CD4-positive, alpha-beta memory T cell (primary cell): ENCODE measurements around the gene FGF6. TPM values are rescaled to one million over a fixed set of nuclear protein-coding genes. Genes with fewer than 3 reads are reported as not detected.
A peak's percentile ranks its signal among the peaks of the same experiment; 100 is the strongest.

Source experiments
- CTCF ChIA-PET: fragments of 350-600 bp; sonication (Branson Sonifier 250); formaldehyde crosslinking; loops from one replicate; lab custom pipeline; 2021; ENCODE audit warnings: inconsistent platforms; ENCODE audit not compliant: partially characterized antibody; lab: Charles Lee
- POLR2A ChIA-PET: fragments of 350-600 bp; sonication (Branson Sonifier 250); formaldehyde crosslinking; loops from one replicate; lab custom pipeline; 2021; ENCODE audit not compliant: partially characterized antibody; lab: Charles Lee
- DNase-seq, 5 donors: peaks; one replicate each; pipeline versions ENCODE4 v3.0.0 to v3.0.0-alpha.2; 2020 to 2022; ENCODE audit warnings: mixed read lengths in 1 of 5
- H3K27ac ChIP-seq: one replicate; pipeline ENCODE4 v1.7.0; 2013; ENCODE audit warnings: low read depth, low read length
- H3K27me3 ChIP-seq: 2 replicates; pipeline ENCODE4 v1.7.0; 2013; ENCODE audit warnings: mild to moderate bottlenecking, low read length, moderate library complexity; ENCODE audit not compliant: insufficient read depth
- H3K36me3 ChIP-seq: 2 replicates; pipeline ENCODE4 v1.7.0; 2013; ENCODE audit warnings: mild to moderate bottlenecking, low read length, moderate library complexity; ENCODE audit not compliant: insufficient read depth
- H3K4me1 ChIP-seq: 2 replicates; pipeline ENCODE4 v1.7.0; 2013; ENCODE audit warnings: mild to moderate bottlenecking, low read length, moderate library complexity; ENCODE audit not compliant: insufficient read depth
- H3K4me3 ChIP-seq, 2 donors: one replicate each; pipeline ENCODE4 v1.7.0; 2013; ENCODE audit warnings: low read length in 2 of 2, mild to moderate bottlenecking in 1 of 2
- H3K9me3 ChIP-seq, 2 donors: one replicate each; pipeline ENCODE4 v1.7.0; 2013; ENCODE audit warnings: low read length in 2 of 2, control low read depth in 1 of 2; ENCODE audit not compliant: control insufficient read depth in 1 of 2
- H3K27ac Mint-ChIP-seq, 7 donors: one replicate each; pipeline ENCODE4 v1.8.0; 2020 to 2021; ENCODE audit warnings: mixed read lengths in 7 of 7, mild to moderate bottlenecking in 6 of 7, inconsistent platforms in 3 of 7, moderate library complexity in 3 of 7
- H3K27me3 Mint-ChIP-seq, 2 donors: one replicate each; pipeline ENCODE4 v1.8.0; 2020 to 2021; ENCODE audit warnings: mixed read lengths in 2 of 2
- H3K36me3 Mint-ChIP-seq, 2 donors: one replicate each; pipeline ENCODE4 v1.8.0; 2020 to 2021; ENCODE audit warnings: mixed read lengths in 2 of 2, inconsistent platforms in 1 of 2, mild to moderate bottlenecking in 1 of 2
- H3K4me1 Mint-ChIP-seq, 4 donors: one replicate each; pipeline ENCODE4 v1.8.0; 2020 to 2021; ENCODE audit warnings: mixed read lengths in 4 of 4, mild to moderate bottlenecking in 1 of 4
- H3K4me3 Mint-ChIP-seq, 8 donors: one replicate each; pipeline ENCODE4 v1.8.0; 2020 to 2021; ENCODE audit warnings: mixed read lengths in 8 of 8, mild to moderate bottlenecking in 7 of 8, moderate library complexity in 6 of 8, inconsistent platforms in 3 of 8
- H3K9me3 Mint-ChIP-seq, 8 donors: one replicate each; pipeline ENCODE4 v1.8.0; 2020 to 2021; ENCODE audit warnings: mixed read lengths in 8 of 8, mild to moderate bottlenecking in 5 of 8, inconsistent platforms in 3 of 8, moderate library complexity in 1 of 8
- intact Hi-C: fragments of 100-400 bp; cut with micrococcal nuclease; formaldehyde crosslinking; loops from one replicate; pipeline ENCODE4 v1.15.1; 2023
- polyA plus RNA-seq, 2 donors: library from polyadenylated mRNA; unstranded; fragments of 300-500 nt; fragmentation: Illumina TruSeq; gene quantifications; one replicate each; pipeline ENCODE4 v1.2.3, GENCODE V29; 2021
- total RNA-seq, 2 experiments: library from RNA; stranded (reverse); gene quantifications; one replicate each; pipeline ENCODE4 v1.2.3, GENCODE V29; 2021

The FGF6 gene
- total and polyA plus RNA-seq, 4 experiments from 2014 or later, result not detected

GRCh38 chr12:4482936-4483335 is 37.3 kb upstream of the FGF6 start:
- H3K27ac ChIP-seq, result no peak overlapping the region
- H3K9me3 ChIP-seq, result peaks cover 0 to 5% of the 10 kb centered on the region in 2 donors
- ChIA-PET CTCF (interaction anchor here (1.4 kb wide), 1 partner anchor 63 kb away, joined by 3 read pairs; no protein-coding TSS in a partner anchor), POLR2A (no interaction called here)
- no peak overlapping the region for H3K4me3 ChIP-seq
- peaks cover 0 to 8% of the 10 kb centered on the region in 2 donors for H3K36me3 Mint-ChIP-seq
- peaks cover 0 to 1% (median 0%) of the 10 kb centered on the region in 4 donors for H3K4me1 Mint-ChIP-seq
- H3K9me3 Mint-ChIP-seq, result peaks cover 0 to 22% (median 16%) of the 10 kb centered on the region in 8 donors
- no peaks in the 10 kb centered on the region for H3K27me3 ChIP-seq
- no peak overlapping the region for H3K27ac Mint-ChIP-seq
- intact Hi-C loops, result no loop called here
- no peaks in the 10 kb centered on the region for H3K36me3 ChIP-seq
- H3K27me3 Mint-ChIP-seq, result peaks cover 0 to 3% of the 10 kb centered on the region in 2 donors
- no peaks in the 10 kb centered on the region for H3K4me1 ChIP-seq
- H3K4me3 Mint-ChIP-seq, result no peak overlapping the region
- no peak for DNase-seq

- Histone ChIP-seq H3K27ac (no peak overlapping the region), H3K36me3 (no peaks in the 10 kb centered on the region), H3K27me3 (no peaks in the 10 kb centered on the region), H3K9me3 (peaks cover 0 to 5% of the 10 kb centered on the region in 2 donors), H3K4me1 (no peaks in the 10 kb centered on the region), H3K4me3 (no peak overlapping the region)
- Mint-ChIP-seq H3K27ac (no peak overlapping the region), H3K27me3 (peaks cover 6 to 7% of the 10 kb centered on the region in 2 donors), H3K4me3 (no peak overlapping the region), H3K4me1 (no peaks in the 10 kb centered on the region), H3K9me3 (peaks cover 0 to 23% (median 18%) of the 10 kb centered on the region in 8 donors), H3K36me3 (peaks cover 0 to 8% of the 10 kb centered on the region in 2 donors)
- CTCF ChIA-PET, result no interaction called here
- POLR2A ChIA-PET, result no interaction called here
- no peak for DNase-seq
- intact Hi-C loops, result no loop called here
Measured at GRCh38 chr12:4478933-4479332, 33.3 kb upstream of the FGF6 start.

- no peaks in the 10 kb centered on the region for H3K4me1 Mint-ChIP-seq
- Histone ChIP-seq H3K27ac (no peak overlapping the region), H3K36me3 (no peaks in the 10 kb centered on the region), H3K9me3 (peaks cover 0 to 5% of the 10 kb centered on the region in 2 donors), H3K4me1 (no peaks in the 10 kb centered on the region), H3K27me3 (no peaks in the 10 kb centered on the region), H3K4me3 (no peak overlapping the region)
- ChIA-PET CTCF (no interaction called here), POLR2A (no interaction called here)
- H3K27ac Mint-ChIP-seq, result no peak overlapping the region
- peaks cover 7 to 10% of the 10 kb centered on the region in 2 donors for H3K27me3 Mint-ChIP-seq
- DNase-seq, result no peak
- intact Hi-C loops, result no loop called here
- H3K36me3 Mint-ChIP-seq, result peaks cover 0 to 8% of the 10 kb centered on the region in 2 donors
- H3K4me3 Mint-ChIP-seq, result no peak overlapping the region
- peaks cover 0 to 23% (median 18%) of the 10 kb centered on the region in 8 donors for H3K9me3 Mint-ChIP-seq
Measured at GRCh38 chr12:4477129-4477528, 31.5 kb upstream of the FGF6 start.

- Histone ChIP-seq H3K27ac (no peak overlapping the region), H3K4me3 (no peak overlapping the region), H3K4me1 (no peaks in the 10 kb centered on the region), H3K36me3 (no peaks in the 10 kb centered on the region), H3K27me3 (no peaks in the 10 kb centered on the region), H3K9me3 (no peaks in the 10 kb centered on the region)
- H3K36me3 Mint-ChIP-seq, result no peaks in the 10 kb centered on the region
- ChIA-PET POLR2A (no interaction called here), CTCF (no interaction called here)
- intact Hi-C loops, result no loop called here
- peaks cover 0 to 2% (median 0%) of the 10 kb centered on the region in 8 donors for H3K9me3 Mint-ChIP-seq
- no peak for DNase-seq
- no peak overlapping the region for H3K4me3 Mint-ChIP-seq
- no peaks in the 10 kb centered on the region for H3K4me1 Mint-ChIP-seq
- H3K27me3 Mint-ChIP-seq, result peaks cover 5 to 8% of the 10 kb centered on the region in 2 donors
- H3K27ac Mint-ChIP-seq, result no peak overlapping the region
Measured at GRCh38 chr12:4472046-4472445, 26.4 kb upstream of the FGF6 start.

GRCh38 chr12:4471256-4471655 is 25.6 kb upstream of the FGF6 start:
- Mint-ChIP-seq H3K4me1 (no peaks in the 10 kb centered on the region), H3K4me3 (no peak overlapping the region), H3K27ac (no peak overlapping the region), H3K36me3 (no peaks in the 10 kb centered on the region), H3K9me3 (peaks cover 0 to 2% (median 0%) of the 10 kb centered on the region in 8 donors), H3K27me3 (peaks cover 3 to 4% of the 10 kb centered on the region in 2 donors)
- Histone ChIP-seq H3K4me1 (no peaks in the 10 kb centered on the region), H3K36me3 (no peaks in the 10 kb centered on the region), H3K4me3 (no peak overlapping the region), H3K9me3 (no peaks in the 10 kb centered on the region), H3K27ac (no peak overlapping the region), H3K27me3 (no peaks in the 10 kb centered on the region)
- DNase-seq, result no peak
- intact Hi-C loops, result no loop called here
- POLR2A ChIA-PET, result no interaction called here
- CTCF ChIA-PET, result no interaction called here

GRCh38 chr12:4468994-4469393 is 23.4 kb upstream of the FGF6 start:
- POLR2A ChIA-PET, result no interaction called here
- H3K4me1 Mint-ChIP-seq, result no peaks in the 10 kb centered on the region

GRCh38 chr12:4460761-4461160 is 15.1 kb upstream of the FGF6 start:
- Histone ChIP-seq H3K9me3 (no peaks in the 10 kb centered on the region), H3K36me3 (no peaks in the 10 kb centered on the region), H3K27ac (no peak overlapping the region), H3K4me1 (no peaks in the 10 kb centered on the region), H3K4me3 (no peak overlapping the region), H3K27me3 (no peaks in the 10 kb centered on the region)
- no peak overlapping the region for H3K27ac Mint-ChIP-seq
- peaks cover 2% of the 10 kb centered on the region in 2 donors for H3K27me3 Mint-ChIP-seq
- no peak for DNase-seq
- H3K4me3 Mint-ChIP-seq, result no peak overlapping the region
- H3K4me1 Mint-ChIP-seq, result no peaks in the 10 kb centered on the region
- H3K36me3 Mint-ChIP-seq, result no peaks in the 10 kb centered on the region
- intact Hi-C loops, result no loop called here
- H3K9me3 Mint-ChIP-seq, result no peaks in the 10 kb centered on the region
- POLR2A ChIA-PET, result no interaction called here
- CTCF ChIA-PET, result no interaction called here

More at GRCh38 chr12:4468994-4469393, 23.4 kb upstream of the FGF6 start:
- Mint-ChIP-seq H3K27ac (peak overlapping the region in 1 of 7 donors; percentile 9), H3K36me3 (no peaks in the 10 kb centered on the region), H3K4me3 (no peak overlapping the region), H3K27me3 (peaks cover 0 to 4% of the 10 kb centered on the region in 2 donors), H3K9me3 (no peaks in the 10 kb centered on the region)
- CTCF ChIA-PET, result no interaction called here
- Histone ChIP-seq H3K27ac (no peak overlapping the region), H3K27me3 (no peaks in the 10 kb centered on the region), H3K4me1 (no peaks in the 10 kb centered on the region), H3K9me3 (no peaks in the 10 kb centered on the region), H3K36me3 (no peaks in the 10 kb centered on the region), H3K4me3 (no peak overlapping the region)
- intact Hi-C loops, result no loop called here
- DNase-seq, result no peak
